Ramos (cell line): Measurements from ENCODE around the gene PRSS8.

ENCODE experiments used
- in situ Hi-C: fragments of 300-500 bp; cut with MboI; formaldehyde crosslinking; loops from one replicate; pipeline ENCODE4 v1.14.3; 2022; ENCODE audit warnings: low sequenced_read_pairs; ENCODE audit not compliant: unreplicated experiment

PRSS8 gene

GRCh38 chr16:31085411-31085810, 50.1 kb downstream of the PRSS8 start:
- in situ Hi-C loops, result no loop called here

GRCh38 chr16:31084584-31085302, 50.8 kb downstream of the PRSS8 start:
- in situ Hi-C loops, result no loop called here

GRCh38 chr16:31083981-31084380, 51.5 kb downstream of the PRSS8 start:
- in situ Hi-C loops, result no loop called here

- in situ Hi-C loops, result no loop called here
These were observed 52.0 kb downstream of the PRSS8 start for GRCh38 chr16:31083556-31083955.

- in situ Hi-C loops, result no loop called here
These were observed 52.4 kb downstream of the PRSS8 start for GRCh38 chr16:31083081-31083480.

GRCh38 chr16:31082368-31083045, 53.0 kb downstream of the PRSS8 start:
- in situ Hi-C loops, result no loop called here
